ENCODE measurements around the gene COL27A1. TPM values are rescaled to one million over a fixed set of nuclear protein-coding genes. Genes with fewer than 3 reads are reported as not detected.

COL27A1 gene
- total and polyA plus RNA-seq, 9 of the 15 experiments (the other 6 are each of a cell fraction or from before 2014, with no cell fraction given), result 0.07 TPM; not detected in 8

DNA sequence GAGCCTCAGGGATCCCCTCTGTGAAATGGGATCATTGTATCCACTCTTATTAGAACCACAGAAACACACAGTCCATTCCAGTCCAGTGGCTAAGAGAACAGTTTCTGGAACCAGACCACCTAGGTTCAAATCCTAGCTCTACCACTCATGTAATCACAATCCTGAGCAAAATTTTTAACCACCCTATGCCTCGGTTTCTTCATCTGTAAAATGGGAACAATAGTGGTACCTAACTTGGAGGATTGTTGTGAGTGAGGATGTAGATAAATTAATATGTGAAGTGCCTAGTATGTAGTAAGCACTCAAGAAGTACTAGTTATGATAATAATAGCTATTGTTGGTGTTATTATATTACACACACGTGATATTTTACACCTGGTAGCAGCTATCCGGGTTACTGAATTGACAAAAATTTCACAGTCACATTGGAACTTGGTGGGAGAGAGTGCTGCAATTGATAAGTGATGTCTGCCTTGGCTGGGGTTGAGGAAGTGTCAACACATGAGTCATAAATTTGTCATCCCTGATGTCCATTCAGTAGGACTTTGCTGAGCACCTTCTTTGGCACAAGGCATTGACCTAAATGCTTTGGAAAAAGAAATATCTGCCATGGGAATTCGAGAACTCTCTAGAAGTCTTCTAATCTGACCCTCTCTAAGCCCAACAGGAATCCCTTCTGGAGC is 68.4 kb downstream of the COL27A1 start (continued):
- TF ChIP-seq, protein P1, sequence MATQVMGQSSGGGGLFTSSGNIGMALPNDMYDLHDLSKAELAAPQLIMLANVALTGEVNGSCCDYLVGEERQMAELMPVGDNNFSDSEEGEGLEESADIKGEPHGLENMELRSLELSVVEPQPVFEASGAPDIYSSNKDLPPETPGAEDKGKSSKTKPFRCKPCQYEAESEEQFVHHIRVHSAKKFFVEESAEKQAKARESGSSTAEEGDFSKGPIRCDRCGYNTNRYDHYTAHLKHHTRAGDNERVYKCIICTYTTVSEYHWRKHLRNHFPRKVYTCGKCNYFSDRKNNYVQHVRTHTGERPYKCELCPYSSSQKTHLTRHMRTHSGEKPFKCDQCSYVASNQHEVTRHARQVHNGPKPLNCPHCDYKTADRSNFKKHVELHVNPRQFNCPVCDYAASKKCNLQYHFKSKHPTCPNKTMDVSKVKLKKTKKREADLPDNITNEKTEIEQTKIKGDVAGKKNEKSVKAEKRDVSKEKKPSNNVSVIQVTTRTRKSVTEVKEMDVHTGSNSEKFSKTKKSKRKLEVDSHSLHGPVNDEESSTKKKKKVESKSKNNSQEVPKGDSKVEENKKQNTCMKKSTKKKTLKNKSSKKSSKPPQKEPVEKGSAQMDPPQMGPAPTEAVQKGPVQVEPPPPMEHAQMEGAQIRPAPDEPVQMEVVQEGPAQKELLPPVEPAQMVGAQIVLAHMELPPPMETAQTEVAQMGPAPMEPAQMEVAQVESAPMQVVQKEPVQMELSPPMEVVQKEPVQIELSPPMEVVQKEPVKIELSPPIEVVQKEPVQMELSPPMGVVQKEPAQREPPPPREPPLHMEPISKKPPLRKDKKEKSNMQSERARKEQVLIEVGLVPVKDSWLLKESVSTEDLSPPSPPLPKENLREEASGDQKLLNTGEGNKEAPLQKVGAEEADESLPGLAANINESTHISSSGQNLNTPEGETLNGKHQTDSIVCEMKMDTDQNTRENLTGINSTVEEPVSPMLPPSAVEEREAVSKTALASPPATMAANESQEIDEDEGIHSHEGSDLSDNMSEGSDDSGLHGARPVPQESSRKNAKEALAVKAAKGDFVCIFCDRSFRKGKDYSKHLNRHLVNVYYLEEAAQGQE (IDR thresholded peaks at IDR 0.05; ENCODE audit: borderline replicate concordance), result peak; percentile 34; the same call in 1 of the 2 replicates
- TF ChIP-seq, protein P1 (CRISPR knock-in tag; IDR thresholded peaks at IDR 0.05; ENCODE audit: low read depth), result no peak
- TF ChIP-seq WHSC1 (IDR thresholded peaks at IDR 0.05; ENCODE audit: low read length), result no peak
- no peak for TF ChIP-seq TAF9B (IDR thresholded peaks at IDR 0.05; ENCODE audit: partially characterized antibody)
- TF ChIP-seq ZNF407 (IDR thresholded peaks at IDR 0.05; ENCODE audit: low read depth), result no peak
- TF ChIP-seq ADNP (tag; IDR thresholded peaks at IDR 0.05), result peak; percentile 73
- TF ChIP-seq LEF1 (IDR thresholded peaks at IDR 0.05), result no peak
- TF ChIP-seq PURB (CRISPR knock-in tag; IDR thresholded peaks at IDR 0.05; ENCODE audit: low read depth), result no peak
- no peak for TF ChIP-seq FOXJ2 (tag; IDR thresholded peaks at IDR 0.05)
- peak; percentile 2 for TF ChIP-seq FOS (IDR thresholded peaks at IDR 0.05; ENCODE audit: extremely low read depth, insufficient read length)
- TF ChIP-seq KLF1 (tag; IDR thresholded peaks at IDR 0.05), result no peak
- TF ChIP-seq ZNF561 (CRISPR knock-in tag; conservative IDR thresholded peaks at IDR 0.05), result no peak
- no peak for TF ChIP-seq MTA2 (IDR thresholded peaks at IDR 0.05; ENCODE audit: low read depth)
- no peak for TF ChIP-seq MAFK (IDR thresholded peaks at IDR 0.05; ENCODE audit: low read length)

Data from K562 (cell line).